ENCODE measurements around the gene IL11.

IL11 gene

GRCh38 chr19:55369653-55370304 lies 484 bp downstream of the IL11 start:
- peak; percentile 62 for DNase-seq (ENCODE audit: low read depth)
- peak overlapping the region; percentile 59 for H3K4me3 ChIP-seq (ENCODE audit: control insufficient read depth, low read depth, low read length)
- TF ChIP-seq, protein P1, sequence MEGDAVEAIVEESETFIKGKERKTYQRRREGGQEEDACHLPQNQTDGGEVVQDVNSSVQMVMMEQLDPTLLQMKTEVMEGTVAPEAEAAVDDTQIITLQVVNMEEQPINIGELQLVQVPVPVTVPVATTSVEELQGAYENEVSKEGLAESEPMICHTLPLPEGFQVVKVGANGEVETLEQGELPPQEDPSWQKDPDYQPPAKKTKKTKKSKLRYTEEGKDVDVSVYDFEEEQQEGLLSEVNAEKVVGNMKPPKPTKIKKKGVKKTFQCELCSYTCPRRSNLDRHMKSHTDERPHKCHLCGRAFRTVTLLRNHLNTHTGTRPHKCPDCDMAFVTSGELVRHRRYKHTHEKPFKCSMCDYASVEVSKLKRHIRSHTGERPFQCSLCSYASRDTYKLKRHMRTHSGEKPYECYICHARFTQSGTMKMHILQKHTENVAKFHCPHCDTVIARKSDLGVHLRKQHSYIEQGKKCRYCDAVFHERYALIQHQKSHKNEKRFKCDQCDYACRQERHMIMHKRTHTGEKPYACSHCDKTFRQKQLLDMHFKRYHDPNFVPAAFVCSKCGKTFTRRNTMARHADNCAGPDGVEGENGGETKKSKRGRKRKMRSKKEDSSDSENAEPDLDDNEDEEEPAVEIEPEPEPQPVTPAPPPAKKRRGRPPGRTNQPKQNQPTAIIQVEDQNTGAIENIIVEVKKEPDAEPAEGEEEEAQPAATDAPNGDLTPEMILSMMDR (conservative IDR thresholded peaks at IDR 0.05; ENCODE audit: control insufficient read depth, insufficient read depth, low read depth, low read length): no peak

DNA sequence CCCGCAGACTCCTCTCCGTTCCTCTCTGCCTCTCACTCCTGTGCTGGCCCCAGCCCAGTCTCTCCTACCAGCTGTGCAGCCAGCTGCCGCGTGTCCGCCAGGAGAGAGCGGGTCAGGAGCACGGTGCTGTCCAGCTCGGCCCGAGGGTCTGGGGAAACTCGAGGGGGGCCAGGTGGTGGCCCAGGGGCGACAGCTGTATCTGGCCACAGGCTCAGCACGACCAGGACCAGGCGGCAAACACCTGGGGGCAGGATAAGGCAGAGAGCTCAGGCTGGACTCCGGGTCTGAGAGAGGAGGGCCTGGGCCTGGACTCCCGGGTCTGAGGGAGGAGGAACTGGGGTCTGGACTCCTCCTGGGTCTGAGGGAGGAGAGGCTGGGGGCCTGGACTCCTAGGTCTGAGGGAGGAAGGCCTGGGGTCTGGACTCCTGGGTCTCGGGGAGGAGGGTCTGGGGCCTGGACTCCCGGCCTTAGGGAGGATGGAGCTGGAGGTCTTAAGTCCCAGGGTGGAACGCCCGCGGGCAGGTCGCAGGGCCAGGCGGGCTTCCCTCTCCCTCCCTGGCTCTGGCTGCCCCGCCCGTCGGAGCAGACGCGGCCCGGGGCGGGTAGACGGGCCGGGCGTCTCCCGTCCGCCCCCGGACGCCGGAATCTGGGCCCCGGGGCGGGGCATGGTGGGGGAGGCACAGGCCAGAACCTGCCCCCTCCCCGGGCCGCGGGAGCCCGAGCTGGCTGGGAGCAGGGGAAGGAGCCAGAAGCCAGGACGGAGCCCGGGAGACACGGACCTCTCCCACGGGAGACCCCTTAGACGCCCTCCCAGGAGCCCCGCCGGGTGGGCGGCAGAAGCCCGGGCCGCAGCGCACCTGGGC lies 1.3 kb downstream of the IL11 start:
- peak; percentile 33 for DNase-seq (ENCODE audit: low read depth)

GRCh38 chr19:55368106-55368505 lies 2.2 kb downstream of the IL11 start:
- H3K4me3 ChIP-seq (ENCODE audit: control insufficient read depth, low read depth, low read length): no peak overlapping the region
- TF ChIP-seq, protein P1 (conservative IDR thresholded peaks at IDR 0.05; ENCODE audit: control insufficient read depth, insufficient read depth, low read depth, low read length): no peak
- DNase-seq (ENCODE audit: low read depth): no peak

More for the DNA sequence above, 1.3 kb downstream of the IL11 start:
- peak overlapping the region; percentile 35 for H3K4me3 ChIP-seq (ENCODE audit: control insufficient read depth, low read depth, low read length)
- TF ChIP-seq, protein P1 (conservative IDR thresholded peaks at IDR 0.05; ENCODE audit: control insufficient read depth, insufficient read depth, low read depth, low read length): no peak

DNA sequence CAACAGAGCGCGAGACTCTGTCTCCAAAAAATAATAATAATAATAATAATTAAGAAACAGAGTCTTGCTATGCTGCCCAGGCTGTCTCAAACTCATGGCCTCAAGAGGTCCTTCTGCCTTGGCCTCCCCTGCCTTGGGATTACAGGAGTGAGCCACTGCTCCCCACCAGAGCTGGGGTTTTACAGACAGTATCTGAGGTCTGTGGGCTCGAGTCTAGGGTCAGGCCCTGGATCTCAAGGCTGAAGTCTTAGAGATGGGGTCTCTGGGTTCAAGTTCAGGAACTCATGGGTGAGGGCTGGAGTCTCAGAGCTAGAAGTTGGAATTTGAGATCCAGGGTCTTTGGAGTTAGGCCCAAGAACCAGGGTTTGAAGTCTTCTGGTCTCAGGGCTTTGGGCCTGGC lies 3.5 kb downstream of the IL11 start:
- TF ChIP-seq, protein P1 (conservative IDR thresholded peaks at IDR 0.05; ENCODE audit: control insufficient read depth, insufficient read depth, low read depth, low read length): no peak
- no peak for DNase-seq (ENCODE audit: low read depth)
- H3K4me3 ChIP-seq (ENCODE audit: control insufficient read depth, low read depth, low read length): no peak overlapping the region

- TF ChIP-seq, protein P1 (conservative IDR thresholded peaks at IDR 0.05; ENCODE audit: control insufficient read depth, insufficient read depth, low read depth, low read length): no peak
- DNase-seq (ENCODE audit: low read depth): no peak
- no peak overlapping the region for H3K4me3 ChIP-seq (ENCODE audit: control insufficient read depth, low read depth, low read length)
Observed at GRCh38 chr19:55365964-55366363, 4.3 kb downstream of the IL11 start.

DNA sequence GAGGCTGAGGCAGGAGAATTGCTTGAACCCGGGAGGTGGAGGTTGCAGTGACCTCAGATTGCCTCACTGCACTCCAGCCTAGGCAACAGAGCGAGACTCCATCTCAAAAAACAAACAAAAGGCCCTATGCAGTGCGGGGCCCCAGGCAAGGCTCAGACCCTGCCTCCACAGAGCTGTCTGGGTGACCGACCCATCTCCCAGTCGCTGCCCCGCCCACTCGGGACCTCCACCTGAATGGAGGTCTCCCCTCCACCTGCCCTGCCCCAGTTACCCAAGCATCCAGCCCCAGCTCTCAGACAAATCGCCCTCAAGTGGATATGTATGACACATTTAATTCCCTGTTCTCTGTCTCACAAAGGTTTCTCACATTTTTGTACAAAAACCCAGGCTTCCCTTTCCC lies 5.0 kb downstream of the IL11 start:
- no peak for DNase-seq (ENCODE audit: low read depth)
- TF ChIP-seq, protein P1 (conservative IDR thresholded peaks at IDR 0.05; ENCODE audit: control insufficient read depth, insufficient read depth, low read depth, low read length): no peak
- H3K4me3 ChIP-seq (ENCODE audit: control insufficient read depth, low read depth, low read length): no peak overlapping the region
